GM23338 (cell line): Measurements from ENCODE around the gene NCOA4. TPM values are rescaled to one million over a fixed set of nuclear protein-coding genes. Genes with fewer than 3 reads are reported as not detected.

Experiments
- ATAC-seq: fragments of 200-7000 bp; cut with Tn5 transposase; 3 replicates; pipeline ENCODE4 v1.9.1; 2020
- DNase-seq: peaks from one replicate; pipeline ENCODE4 v3.0.0-alpha.2; 2015; ENCODE audit warnings: low spot score
- H2AFZ ChIP-seq: fragments of 200-600 bp; sonication (generic); 2 replicates; pipeline ENCODE4 v1.8.0; 2016; ENCODE audit warnings: antibody characterized with exemption, mild to moderate bottlenecking, moderate library complexity
- H3F3A ChIP-seq: fragments of 200-600 bp; sonication (generic); replicated peaks from 2 replicates; pipeline ENCODE4 v1.8.0; 2017; ENCODE audit warnings: antibody characterized with exemption, mixed run types, low read depth
- H3K27ac ChIP-seq: fragments of 200-600 bp; sonication (generic); 2 replicates; pipeline ENCODE4 v1.6.1; 2016; ENCODE audit warnings: low read depth
- H3K27me3 ChIP-seq: fragments of 200-600 bp; sonication (generic); 2 replicates; pipeline ENCODE4 v1.8.0; 2016; ENCODE audit warnings: mild to moderate bottlenecking, mixed run types, moderate library complexity; ENCODE audit not compliant: insufficient read depth
- H3K36me3 ChIP-seq: fragments of 200-600 bp; sonication (generic); 2 replicates; pipeline ENCODE4 v1.8.0; 2016; ENCODE audit warnings: mild to moderate bottlenecking; ENCODE audit not compliant: insufficient read depth
- H3K4me1 ChIP-seq: fragments of 200-600 bp; sonication (generic); 2 replicates; pipeline ENCODE4 v1.8.0; 2016; ENCODE audit warnings: mild to moderate bottlenecking, moderate library complexity; ENCODE audit not compliant: insufficient read depth
- H3K4me2 ChIP-seq: fragments of 200-600 bp; sonication (generic); 2 replicates; pipeline ENCODE4 v1.7.1; 2017; ENCODE audit warnings: mixed run types
- H3K4me3 ChIP-seq: fragments of 200-600 bp; sonication (generic); 2 replicates; pipeline ENCODE4 v1.6.1; 2016; ENCODE audit warnings: mixed run types
- H3K79me2 ChIP-seq: fragments of 200-600 bp; sonication (generic); replicated peaks from 2 replicates; pipeline ENCODE4 v1.8.0; 2017; ENCODE audit warnings: mild to moderate bottlenecking; ENCODE audit not compliant: insufficient read depth
- H3K9me2 ChIP-seq: fragments of 200-600 bp; sonication (generic); 2 replicates; pipeline ENCODE4 v1.8.0; 2017; ENCODE audit not compliant: insufficient read depth
- H4K20me1 ChIP-seq: fragments of 200-600 bp; sonication (generic); replicated peaks from 2 replicates; pipeline ENCODE4 v1.8.0; 2017; ENCODE audit warnings: mild to moderate bottlenecking; ENCODE audit not compliant: insufficient read depth
- H3K27ac Mint-ChIP-seq: 2 replicates; pipeline ENCODE4 v1.8.0; 2020; ENCODE audit warnings: inconsistent platforms, mild to moderate bottlenecking, moderate library complexity, mixed read lengths
- H3K27me3 Mint-ChIP-seq: 3 replicates; pipeline ENCODE4 v1.8.0; 2022; ENCODE audit warnings: low read depth, mild to moderate bottlenecking, moderate library complexity, mixed read lengths, inconsistent platforms; ENCODE audit not compliant: insufficient read depth, poor library complexity
- H3K36me3 Mint-ChIP-seq: 3 replicates; pipeline ENCODE4 v1.8.0; 2021; ENCODE audit warnings: low read depth, mild to moderate bottlenecking, inconsistent platforms, moderate library complexity, mixed read lengths
- H3K4me1 Mint-ChIP-seq: 3 replicates; pipeline ENCODE4 v1.8.0; 2020; ENCODE audit warnings: mild to moderate bottlenecking, inconsistent platforms, mixed read lengths
- H3K4me3 Mint-ChIP-seq: 3 replicates; pipeline ENCODE4 v1.8.0; 2021; ENCODE audit warnings: moderate library complexity, mild to moderate bottlenecking, inconsistent platforms, mixed read lengths
- H3K9me3 Mint-ChIP-seq: 3 replicates; pipeline ENCODE4 v1.8.0; 2020; ENCODE audit warnings: moderate library complexity, mild to moderate bottlenecking, inconsistent platforms, mixed read lengths
- EZH2 ChIP-seq: fragments of 200-600 bp; sonication (generic); IDR thresholded peaks from one replicate; pipeline ENCODE4 v1.8.0; 2017; ENCODE audit warnings: antibody characterized with exemption, mild to moderate bottlenecking, low read depth; ENCODE audit not compliant: unreplicated experiment
- EZH2phosphoT487 ChIP-seq: fragments of 200-600 bp; sonication (generic); IDR thresholded peaks from one replicate; pipeline ENCODE4 v1.8.1; 2018; ENCODE audit warnings: antibody characterized with exemption; ENCODE audit not compliant: unreplicated experiment
- JUNB ChIP-seq: IDR thresholded peaks from one replicate; pipeline ENCODE4 v1.6.1; 2016; ENCODE audit warnings: antibody characterized with exemption; ENCODE audit not compliant: unreplicated experiment
- NANOG ChIP-seq: IDR thresholded peaks from 2 replicates; pipeline ENCODE4 v1.6.1; 2016; ENCODE audit warnings: antibody characterized with exemption, borderline replicate concordance
- STAT1 ChIP-seq: IDR thresholded peaks from one replicate; pipeline ENCODE4 v1.6.1; 2016; ENCODE audit warnings: antibody characterized with exemption; ENCODE audit not compliant: unreplicated experiment
- ZNF331 ChIP-seq: fragments of 250-450 bp; sonication (Bioruptor Pico); IDR thresholded peaks from 2 replicates; pipeline ENCODE4 v1.5.0; 2020; ENCODE audit warnings: low read depth, mild to moderate bottlenecking, moderate library complexity
- polyA plus RNA-seq: library from polyadenylated mRNA; unstranded; fragments of >200 nt; fragmentation: Nextera tagmentation; extraction: Ambion mirVana; gene quantifications from 2 replicates; pipeline ENCODE4 v1.2.1, GENCODE V29; 2016
- total RNA-seq: library from RNA; depleted of rRNA; stranded (reverse); fragments of >200 nt; shearing (Covaris generic); gene quantifications from 2 replicates; pipeline ENCODE4 v1.2.3, GENCODE V29; 2014
- TF ChIP-seq, protein P1 (sequence below), 2 experiments: fragments of 200-600 bp in 1 of 2; sonication (generic) in 1 of 2; conservative IDR thresholded peaks; 2 replicates each; pipeline versions ENCODE4 v1.5.1 to v1.6.1; 2016 to 2017; ENCODE audit warnings: antibody characterized with exemption in 2 of 2, low read depth in 2 of 2, mild to moderate bottlenecking in 2 of 2, moderate library complexity in 1 of 2
- TF ChIP-seq, protein P2 (sequence below): IDR thresholded peaks from 2 replicates; pipeline ENCODE4 v1.6.1; 2016; ENCODE audit warnings: antibody characterized with exemption
- TF ChIP-seq, protein P3 (sequence below): fragments of 250-450 bp; sonication (Bioruptor Pico); IDR thresholded peaks from 2 replicates; pipeline ENCODE4 v1.5.0; 2020; ENCODE audit warnings: mild to moderate bottlenecking, moderate library complexity

NCOA4 gene
- total and polyA plus RNA-seq, 2 experiments from 2014 or later = 24.9 to 76.9 TPM

DNA sequence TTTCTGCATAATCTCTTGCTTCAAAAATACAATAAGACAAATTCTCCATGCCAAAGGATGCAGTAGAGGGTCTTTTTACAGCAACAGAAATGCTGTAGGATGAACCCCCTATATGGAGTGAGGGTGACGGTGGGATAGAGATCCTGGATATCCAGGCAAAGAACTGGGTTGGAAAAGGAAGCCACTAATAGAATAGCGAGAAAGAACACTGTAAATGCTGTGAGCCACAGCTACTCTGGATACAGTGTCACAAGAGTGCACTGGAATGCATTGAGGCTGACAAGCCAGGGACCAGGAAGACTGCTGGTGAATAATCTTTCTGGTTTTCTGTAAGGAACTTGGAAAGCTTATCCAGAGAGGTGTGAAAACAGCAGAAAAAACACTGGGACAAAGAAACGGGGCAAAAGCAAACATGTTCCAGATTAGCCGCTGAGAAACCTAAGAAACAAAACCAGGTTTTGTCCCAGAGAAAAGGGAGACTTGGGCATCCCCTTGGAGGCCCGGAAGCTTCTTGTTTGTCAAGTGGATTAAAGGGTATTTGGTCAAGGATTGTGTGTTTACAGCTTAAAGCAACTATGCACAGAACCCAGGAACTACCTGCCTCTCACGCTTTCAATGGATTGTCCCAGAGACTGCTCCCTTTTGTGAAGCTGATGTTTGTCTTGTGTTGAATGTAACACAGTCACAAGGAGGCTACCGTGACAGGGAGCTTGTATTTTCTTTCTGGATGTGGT lies 21.8 kb upstream of the NCOA4 start (continued):
- TF ChIP-seq STAT1 (no peak), EZH2phosphoT487 (no peak), ZNF331 (CRISPR knock-in tag) (no peak), EZH2 (no peak), JUNB (no peak)
- TF ChIP-seq, protein P1, sequence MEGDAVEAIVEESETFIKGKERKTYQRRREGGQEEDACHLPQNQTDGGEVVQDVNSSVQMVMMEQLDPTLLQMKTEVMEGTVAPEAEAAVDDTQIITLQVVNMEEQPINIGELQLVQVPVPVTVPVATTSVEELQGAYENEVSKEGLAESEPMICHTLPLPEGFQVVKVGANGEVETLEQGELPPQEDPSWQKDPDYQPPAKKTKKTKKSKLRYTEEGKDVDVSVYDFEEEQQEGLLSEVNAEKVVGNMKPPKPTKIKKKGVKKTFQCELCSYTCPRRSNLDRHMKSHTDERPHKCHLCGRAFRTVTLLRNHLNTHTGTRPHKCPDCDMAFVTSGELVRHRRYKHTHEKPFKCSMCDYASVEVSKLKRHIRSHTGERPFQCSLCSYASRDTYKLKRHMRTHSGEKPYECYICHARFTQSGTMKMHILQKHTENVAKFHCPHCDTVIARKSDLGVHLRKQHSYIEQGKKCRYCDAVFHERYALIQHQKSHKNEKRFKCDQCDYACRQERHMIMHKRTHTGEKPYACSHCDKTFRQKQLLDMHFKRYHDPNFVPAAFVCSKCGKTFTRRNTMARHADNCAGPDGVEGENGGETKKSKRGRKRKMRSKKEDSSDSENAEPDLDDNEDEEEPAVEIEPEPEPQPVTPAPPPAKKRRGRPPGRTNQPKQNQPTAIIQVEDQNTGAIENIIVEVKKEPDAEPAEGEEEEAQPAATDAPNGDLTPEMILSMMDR (conservative IDR thresholded peaks at IDR 0.05; ENCODE audit: low read depth in 2 of 2) = no peak

DNA sequence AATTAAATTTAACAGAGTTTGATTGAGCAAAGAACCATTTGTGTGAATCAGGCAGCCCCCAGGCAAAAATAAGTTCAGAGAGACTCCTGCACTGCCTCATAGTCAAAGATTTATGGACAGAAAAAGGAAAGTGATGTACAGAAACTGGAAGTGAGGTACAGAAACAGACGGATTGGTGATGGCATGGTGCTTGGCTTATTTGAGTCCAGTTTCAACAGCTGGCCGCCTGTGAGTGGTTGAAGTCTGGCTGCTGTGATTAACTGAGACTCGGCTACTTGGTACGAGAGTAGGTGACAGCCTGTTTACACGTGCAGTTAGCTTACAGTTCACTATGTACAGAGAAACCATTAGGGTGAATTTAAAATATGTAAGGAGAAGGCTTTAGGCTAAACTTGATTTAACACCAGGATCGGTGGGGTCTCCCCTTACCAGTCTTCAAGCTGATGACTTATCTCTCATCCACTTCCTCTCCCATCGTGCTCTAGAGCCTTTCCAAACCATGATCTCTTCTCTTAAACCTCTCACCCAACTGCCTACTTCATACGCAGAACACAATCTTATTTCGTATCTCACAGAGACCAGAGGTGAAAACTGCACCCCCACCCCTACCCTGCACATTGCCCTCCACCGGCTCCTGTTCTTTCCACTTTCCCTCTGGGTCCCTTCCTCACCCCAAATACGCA lies 20.7 kb upstream of the NCOA4 start:
- Histone ChIP-seq H3K79me2 (no peaks in the 10 kb centered on the region), H3K36me3 (no peaks in the 10 kb centered on the region), H3K4me3 (no peak overlapping the region), H3K4me1 (peaks cover 24% of the 10 kb centered on the region), H2AFZ (no peak overlapping the region; the same call in 1 of the 2 replicates), H3K4me2 (no peak overlapping the region), H3K27ac (no peak overlapping the region), H3K27me3 (no peaks in the 10 kb centered on the region), H4K20me1 (no peaks in the 10 kb centered on the region), H3K9me2 (no peaks in the 10 kb centered on the region; the same call in 1 of the 2 replicates), H3F3A (no peaks in the 10 kb centered on the region)
- H3K27me3 Mint-ChIP-seq = peaks cover 9% of the 10 kb centered on the region
- DNase-seq (no peak), ATAC-seq (no peak)
- H3K9me3 Mint-ChIP-seq = no peaks in the 10 kb centered on the region
- peaks cover 32% of the 10 kb centered on the region for H3K4me1 Mint-ChIP-seq
- H3K4me3 Mint-ChIP-seq = no peak overlapping the region
- no peak overlapping the region for H3K27ac Mint-ChIP-seq
- no peaks in the 10 kb centered on the region for H3K36me3 Mint-ChIP-seq
- TF ChIP-seq, protein P2, sequence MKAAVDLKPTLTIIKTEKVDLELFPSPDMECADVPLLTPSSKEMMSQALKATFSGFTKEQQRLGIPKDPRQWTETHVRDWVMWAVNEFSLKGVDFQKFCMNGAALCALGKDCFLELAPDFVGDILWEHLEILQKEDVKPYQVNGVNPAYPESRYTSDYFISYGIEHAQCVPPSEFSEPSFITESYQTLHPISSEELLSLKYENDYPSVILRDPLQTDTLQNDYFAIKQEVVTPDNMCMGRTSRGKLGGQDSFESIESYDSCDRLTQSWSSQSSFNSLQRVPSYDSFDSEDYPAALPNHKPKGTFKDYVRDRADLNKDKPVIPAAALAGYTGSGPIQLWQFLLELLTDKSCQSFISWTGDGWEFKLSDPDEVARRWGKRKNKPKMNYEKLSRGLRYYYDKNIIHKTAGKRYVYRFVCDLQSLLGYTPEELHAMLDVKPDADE = no peak
- TF ChIP-seq, protein P1 (conservative IDR thresholded peaks at IDR 0.05; ENCODE audit: low read depth in 2 of 2) = no peak
- TF ChIP-seq STAT1 (no peak), EZH2 (no peak), NANOG (no peak)
- TF ChIP-seq, protein P3, sequence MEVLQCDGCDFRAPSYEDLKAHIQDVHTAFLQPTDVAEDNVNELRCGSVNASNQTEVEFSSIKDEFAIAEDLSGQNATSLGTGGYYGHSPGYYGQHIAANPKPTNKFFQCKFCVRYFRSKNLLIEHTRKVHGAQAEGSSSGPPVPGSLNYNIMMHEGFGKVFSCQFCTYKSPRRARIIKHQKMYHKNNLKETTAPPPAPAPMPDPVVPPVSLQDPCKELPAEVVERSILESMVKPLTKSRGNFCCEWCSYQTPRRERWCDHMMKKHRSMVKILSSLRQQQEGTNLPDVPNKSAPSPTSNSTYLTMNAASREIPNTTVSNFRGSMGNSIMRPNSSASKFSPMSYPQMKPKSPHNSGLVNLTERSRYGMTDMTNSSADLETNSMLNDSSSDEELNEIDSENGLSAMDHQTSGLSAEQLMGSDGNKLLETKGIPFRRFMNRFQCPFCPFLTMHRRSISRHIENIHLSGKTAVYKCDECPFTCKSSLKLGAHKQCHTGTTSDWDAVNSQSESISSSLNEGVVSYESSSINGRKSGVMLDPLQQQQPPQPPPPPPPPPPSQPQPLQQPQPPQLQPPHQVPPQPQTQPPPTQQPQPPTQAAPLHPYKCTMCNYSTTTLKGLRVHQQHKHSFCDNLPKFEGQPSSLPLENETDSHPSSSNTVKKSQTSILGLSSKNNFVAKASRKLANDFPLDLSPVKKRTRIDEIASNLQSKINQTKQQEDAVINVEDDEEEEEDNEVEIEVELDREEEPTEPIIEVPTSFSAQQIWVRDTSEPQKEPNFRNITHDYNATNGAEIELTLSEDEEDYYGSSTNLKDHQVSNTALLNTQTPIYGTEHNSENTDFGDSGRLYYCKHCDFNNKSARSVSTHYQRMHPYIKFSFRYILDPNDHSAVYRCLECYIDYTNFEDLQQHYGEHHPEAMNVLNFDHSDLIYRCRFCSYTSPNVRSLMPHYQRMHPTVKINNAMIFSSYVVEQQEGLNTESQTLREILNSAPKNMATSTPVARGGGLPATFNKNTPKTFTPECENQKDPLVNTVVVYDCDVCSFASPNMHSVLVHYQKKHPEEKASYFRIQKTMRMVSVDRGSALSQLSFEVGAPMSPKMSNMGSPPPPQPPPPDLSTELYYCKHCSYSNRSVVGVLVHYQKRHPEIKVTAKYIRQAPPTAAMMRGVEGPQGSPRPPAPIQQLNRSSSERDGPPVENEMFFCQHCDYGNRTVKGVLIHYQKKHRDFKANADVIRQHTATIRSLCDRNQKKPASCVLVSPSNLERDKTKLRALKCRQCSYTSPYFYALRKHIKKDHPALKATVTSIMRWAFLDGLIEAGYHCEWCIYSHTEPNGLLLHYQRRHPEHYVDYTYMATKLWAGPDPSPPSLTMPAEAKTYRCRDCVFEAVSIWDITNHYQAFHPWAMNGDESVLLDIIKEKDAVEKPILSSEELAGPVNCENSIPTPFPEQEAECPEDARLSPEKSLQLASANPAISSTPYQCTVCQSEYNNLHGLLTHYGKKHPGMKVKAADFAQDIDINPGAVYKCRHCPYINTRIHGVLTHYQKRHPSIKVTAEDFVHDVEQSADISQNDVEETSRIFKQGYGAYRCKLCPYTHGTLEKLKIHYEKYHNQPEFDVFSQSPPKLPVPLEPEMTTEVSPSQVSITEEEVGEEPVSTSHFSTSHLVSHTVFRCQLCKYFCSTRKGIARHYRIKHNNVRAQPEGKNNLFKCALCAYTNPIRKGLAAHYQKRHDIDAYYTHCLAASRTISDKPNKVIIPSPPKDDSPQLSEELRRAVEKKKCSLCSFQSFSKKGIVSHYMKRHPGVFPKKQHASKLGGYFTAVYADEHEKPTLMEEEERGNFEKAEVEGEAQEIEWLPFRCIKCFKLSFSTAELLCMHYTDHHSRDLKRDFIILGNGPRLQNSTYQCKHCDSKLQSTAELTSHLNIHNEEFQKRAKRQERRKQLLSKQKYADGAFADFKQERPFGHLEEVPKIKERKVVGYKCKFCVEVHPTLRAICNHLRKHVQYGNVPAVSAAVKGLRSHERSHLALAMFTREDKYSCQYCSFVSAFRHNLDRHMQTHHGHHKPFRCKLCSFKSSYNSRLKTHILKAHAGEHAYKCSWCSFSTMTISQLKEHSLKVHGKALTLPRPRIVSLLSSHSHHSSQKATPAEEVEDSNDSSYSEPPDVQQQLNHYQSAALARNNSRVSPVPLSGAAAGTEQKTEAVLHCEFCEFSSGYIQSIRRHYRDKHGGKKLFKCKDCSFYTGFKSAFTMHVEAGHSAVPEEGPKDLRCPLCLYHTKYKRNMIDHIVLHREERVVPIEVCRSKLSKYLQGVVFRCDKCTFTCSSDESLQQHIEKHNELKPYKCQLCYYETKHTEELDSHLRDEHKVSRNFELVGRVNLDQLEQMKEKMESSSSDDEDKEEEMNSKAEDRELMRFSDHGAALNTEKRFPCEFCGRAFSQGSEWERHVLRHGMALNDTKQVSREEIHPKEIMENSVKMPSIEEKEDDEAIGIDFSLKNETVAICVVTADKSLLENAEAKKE = no peak
